ENCODE measurements around the gene AGMO. TPM values are rescaled to one million over a fixed set of nuclear protein-coding genes. Genes with fewer than 3 reads are reported as not detected.

Gene AGMO
- total RNA-seq, 2 donors from 2014 or later = 1.9 TPM; not detected in 1

GRCh38 chr7:15430191-15430590 lies 131.6 kb downstream of the AGMO start:
- no peaks in the 10 kb centered on the region for H3K9me3 ChIP-seq (ENCODE audit: control insufficient read depth, low read length)
- H3K27me3 ChIP-seq (ENCODE audit: control insufficient read depth, insufficient read depth, low read length, poor library complexity, severe bottlenecking) = no peaks in the 10 kb centered on the region
- no peaks in the 10 kb centered on the region for H3K9me3 Mint-ChIP-seq
- no peak for DNase-seq
- no peaks in the 10 kb centered on the region for H3K27me3 Mint-ChIP-seq (ENCODE audit: insufficient read depth)
- no peak overlapping the region for H3K4me3 Mint-ChIP-seq
- no peaks in the 10 kb centered on the region for H3K36me3 Mint-ChIP-seq (ENCODE audit: low read depth)
- H3K9ac ChIP-seq (ENCODE audit: extremely low read depth, low read length, poor library complexity, severe bottlenecking) = no peak overlapping the region
- H3K4me3 ChIP-seq (ENCODE audit: low read length) = no peak overlapping the region
- H3K27ac ChIP-seq (ENCODE audit: low read depth, low read length) = no peak overlapping the region
- H3K4me1 Mint-ChIP-seq = no peaks in the 10 kb centered on the region
- no peaks in the 10 kb centered on the region for H3K36me3 ChIP-seq (ENCODE audit: control insufficient read depth, insufficient read depth, low read length)
- no peak overlapping the region for H3K27ac Mint-ChIP-seq
- 100% methylated on average over 1 of the region's 2 CpGs; no CpG with 5 or more reads in 1 of the 2 experiments for WGBS, 2 experiments (ENCODE audit: insufficient coverage in 1 of 2, insufficient read length in 1 of 2)
- H3K4me1 ChIP-seq (ENCODE audit: control insufficient read depth, insufficient read depth, low read length) = no peaks in the 10 kb centered on the region
- TF ChIP-seq CTCF (conservative IDR thresholded peaks at IDR 0.05) = no peak

- Histone ChIP-seq H3K27me3 (ENCODE audit: control insufficient read depth, insufficient read depth, low read length, poor library complexity, severe bottlenecking) (no peaks in the 10 kb centered on the region), H3K36me3 (ENCODE audit: control insufficient read depth, insufficient read depth, low read length) (no peaks in the 10 kb centered on the region), H3K27ac (ENCODE audit: low read depth, low read length) (no peak overlapping the region), H3K4me3 (ENCODE audit: low read length) (no peak overlapping the region), H3K4me1 (ENCODE audit: control insufficient read depth, insufficient read depth, low read length) (no peaks in the 10 kb centered on the region), H3K9me3 (ENCODE audit: control insufficient read depth, low read length) (no peaks in the 10 kb centered on the region), H3K9ac (ENCODE audit: extremely low read depth, low read length, poor library complexity, severe bottlenecking) (no peak overlapping the region)
- no peak for TF ChIP-seq CTCF (conservative IDR thresholded peaks at IDR 0.05)
- no peaks in the 10 kb centered on the region for H3K36me3 Mint-ChIP-seq (ENCODE audit: low read depth)
- WGBS, 2 experiments (ENCODE audit: insufficient coverage in 1 of 2, insufficient read length in 1 of 2) = 96 to 100% methylated on average over 1 to 2 of the region's 2 CpGs
- no peak overlapping the region for H3K4me3 Mint-ChIP-seq
- no peaks in the 10 kb centered on the region for H3K27me3 Mint-ChIP-seq (ENCODE audit: insufficient read depth)
- no peaks in the 10 kb centered on the region for H3K4me1 Mint-ChIP-seq
- DNase-seq = no peak
- H3K27ac Mint-ChIP-seq = no peak overlapping the region
- H3K9me3 Mint-ChIP-seq = no peaks in the 10 kb centered on the region
Observed at GRCh38 chr7:15424468-15424867, 137.3 kb downstream of the AGMO start.

- Histone ChIP-seq H3K36me3 (ENCODE audit: control insufficient read depth, insufficient read depth, low read length) (no peaks in the 10 kb centered on the region), H3K4me1 (ENCODE audit: control insufficient read depth, insufficient read depth, low read length) (no peaks in the 10 kb centered on the region), H3K27ac (ENCODE audit: low read depth, low read length) (no peak overlapping the region), H3K9me3 (ENCODE audit: control insufficient read depth, low read length) (peaks cover 2% of the 10 kb centered on the region), H3K27me3 (ENCODE audit: control insufficient read depth, insufficient read depth, low read length, poor library complexity, severe bottlenecking) (no peaks in the 10 kb centered on the region), H3K9ac (ENCODE audit: extremely low read depth, low read length, poor library complexity, severe bottlenecking) (no peak overlapping the region), H3K4me3 (ENCODE audit: low read length) (no peak overlapping the region)
- 100% methylated on average over 2 of the region's 2 CpGs; no CpG with 5 or more reads in 1 of the 2 experiments for WGBS, 2 experiments (ENCODE audit: insufficient coverage in 1 of 2, insufficient read length in 1 of 2)
- Mint-ChIP-seq H3K36me3 (ENCODE audit: low read depth) (peaks cover 2% of the 10 kb centered on the region), H3K4me3 (no peak overlapping the region), H3K9me3 (peaks cover 6% of the 10 kb centered on the region), H3K4me1 (no peaks in the 10 kb centered on the region), H3K27me3 (ENCODE audit: insufficient read depth) (no peaks in the 10 kb centered on the region), H3K27ac (no peak overlapping the region)
- DNase-seq = no peak
- TF ChIP-seq CTCF (conservative IDR thresholded peaks at IDR 0.05) = no peak
Observed at GRCh38 chr7:15419596-15419995, 142.2 kb downstream of the AGMO start.

All from endodermal cell (in vitro differentiated cells).